PC-3 (cell line): ENCODE measurements around the gene ZNF66. TPM values are rescaled to one million over a fixed set of nuclear protein-coding genes. Genes with fewer than 3 reads are reported as not detected.

Source experiments
- ATAC-seq: fragments of 200-7000 bp; cut with Tn5 transposase; 2 replicates; pipeline ENCODE4 v1.9.1; 2020; ENCODE audit warnings: mild to moderate bottlenecking, moderate library complexity
- BruUV-seq: library from RNA; stranded (reverse); fragments of 400-500 nt; replicated peaks from 2 replicates; lab custom pipeline; 2021; lab: Mats Ljungman, UMichigan
- CTCF ChIA-PET: fragments of 300-600 bp; sonication (Branson Sonifier 250); formaldehyde crosslinking; loops from one replicate; lab custom pipeline; 2022; ENCODE audit warnings: antibody characterized with exemption; lab: Charles Lee
- POLR2A ChIA-PET: fragments of 300-600 bp; sonication (Branson Sonifier 250); formaldehyde crosslinking; loops from one replicate; lab custom pipeline; 2022; ENCODE audit warnings: antibody characterized with exemption; ENCODE audit not compliant: unreplicated experiment; lab: Charles Lee
- DNase-seq: peaks from one replicate; pipeline ENCODE4 v3.0.0-alpha.2; 2015
- H2AFZ ChIP-seq: fragments of 300-600 bp; sonication (generic); 2 replicates; pipeline ENCODE4 v1.6.0; 2016; ENCODE audit warnings: antibody characterized with exemption, low read length
- H3F3A ChIP-seq: fragments of 300-600 bp; sonication (generic); one replicate; pipeline ENCODE4 v1.6.0; 2017; ENCODE audit warnings: antibody characterized with exemption, low read length, control low read depth, mild to moderate bottlenecking; ENCODE audit not compliant: unreplicated experiment
- H3K27ac ChIP-seq: fragments of 300-600 bp; sonication (generic); 2 replicates; pipeline ENCODE4 v1.5.1; 2016; ENCODE audit warnings: mild to moderate bottlenecking, low read length
- H3K27me3 ChIP-seq: fragments of 300-600 bp; sonication (generic); 2 replicates; pipeline ENCODE4 v1.6.1; 2016; ENCODE audit warnings: low read length, mixed read lengths
- H3K36me3 ChIP-seq: fragments of 300-600 bp; sonication (generic); 2 replicates; pipeline ENCODE4 v1.6.1; 2016; ENCODE audit warnings: low read depth, mixed run types, low read length, mixed read lengths
- H3K4me1 ChIP-seq: fragments of 300-600 bp; sonication (generic); 2 replicates; pipeline ENCODE4 v1.5.1; 2016; ENCODE audit warnings: low read length; ENCODE audit not compliant: insufficient read depth
- H3K4me2 ChIP-seq: fragments of 300-600 bp; sonication (generic); 2 replicates; pipeline ENCODE4 v1.6.0; 2016; ENCODE audit warnings: low read length
- H3K4me3 ChIP-seq: fragments of 300-600 bp; sonication (generic); 2 replicates; pipeline ENCODE4 v1.5.1; 2016; ENCODE audit warnings: mild to moderate bottlenecking, low read length, mixed read lengths
- H3K79me2 ChIP-seq: fragments of 300-600 bp; sonication (generic); 2 replicates; pipeline ENCODE4 v1.6.1; 2017; ENCODE audit warnings: low read length, mixed read lengths
- H3K9ac ChIP-seq: fragments of 300-600 bp; sonication (generic); 2 replicates; pipeline ENCODE4 v1.6.0; 2016; ENCODE audit warnings: mild to moderate bottlenecking, low read length
- H3K9me2 ChIP-seq: fragments of 300-600 bp; sonication (generic); replicated peaks from 2 replicates; pipeline ENCODE4 v1.6.1; 2016; ENCODE audit warnings: mixed run types, low read length, mixed read lengths
- H3K9me3 ChIP-seq: fragments of 300-600 bp; sonication (generic); 2 replicates; pipeline ENCODE4 v1.6.1; 2016; ENCODE audit warnings: low read length, mixed read lengths
- H4K20me1 ChIP-seq: fragments of 300-600 bp; sonication (generic); 2 replicates; pipeline ENCODE4 v1.6.1; 2016; ENCODE audit warnings: low read length, mixed read lengths
- EZH2 ChIP-seq: fragments of 300-600 bp; sonication (generic); IDR thresholded peaks from one replicate; pipeline ENCODE4 v1.6.1; 2017; ENCODE audit warnings: antibody characterized with exemption, mild to moderate bottlenecking, low read length; ENCODE audit not compliant: unreplicated experiment
- EZH2phosphoT487 ChIP-seq: fragments of 300-600 bp; sonication (generic); IDR thresholded peaks from 2 replicates; pipeline ENCODE4 v1.6.1; 2018; ENCODE audit warnings: mild to moderate bottlenecking, antibody characterized with exemption, low read length, borderline replicate concordance
- intact Hi-C: fragments of 100-400 bp; cut with micrococcal nuclease; formaldehyde crosslinking; loops from 2 replicates; pipeline ENCODE4 v1.9.0; 2023
- total RNA-seq: library from RNA; depleted of rRNA; stranded (reverse); fragments of >200 nt; gene quantifications from 2 replicates; pipeline ENCODE4 v1.2.3, GENCODE V29; 2014; rRNA removed
- TF ChIP-seq, protein P1 (sequence below): fragments of 300-600 bp; sonication (generic); conservative IDR thresholded peaks from 2 replicates; pipeline ENCODE4 v1.5.1; 2017; ENCODE audit warnings: antibody characterized with exemption, low read depth, mild to moderate bottlenecking, low read length

Gene ZNF66
- total RNA-seq, 1 experiment from 2014 or later: 0.44 TPM

- POLR2A ChIA-PET: no interaction called here
- H3K4me3 ChIP-seq: no peak overlapping the region
- peak; percentile 82 for DNase-seq
Observed at GRCh38 chr19:20840371-20840770, 64.3 kb downstream of the ZNF66 start.

More at GRCh38 chr19:20840371-20840770, 64.3 kb downstream of the ZNF66 start:
- no peak for TF ChIP-seq EZH2phosphoT487
- TF ChIP-seq, protein P1, sequence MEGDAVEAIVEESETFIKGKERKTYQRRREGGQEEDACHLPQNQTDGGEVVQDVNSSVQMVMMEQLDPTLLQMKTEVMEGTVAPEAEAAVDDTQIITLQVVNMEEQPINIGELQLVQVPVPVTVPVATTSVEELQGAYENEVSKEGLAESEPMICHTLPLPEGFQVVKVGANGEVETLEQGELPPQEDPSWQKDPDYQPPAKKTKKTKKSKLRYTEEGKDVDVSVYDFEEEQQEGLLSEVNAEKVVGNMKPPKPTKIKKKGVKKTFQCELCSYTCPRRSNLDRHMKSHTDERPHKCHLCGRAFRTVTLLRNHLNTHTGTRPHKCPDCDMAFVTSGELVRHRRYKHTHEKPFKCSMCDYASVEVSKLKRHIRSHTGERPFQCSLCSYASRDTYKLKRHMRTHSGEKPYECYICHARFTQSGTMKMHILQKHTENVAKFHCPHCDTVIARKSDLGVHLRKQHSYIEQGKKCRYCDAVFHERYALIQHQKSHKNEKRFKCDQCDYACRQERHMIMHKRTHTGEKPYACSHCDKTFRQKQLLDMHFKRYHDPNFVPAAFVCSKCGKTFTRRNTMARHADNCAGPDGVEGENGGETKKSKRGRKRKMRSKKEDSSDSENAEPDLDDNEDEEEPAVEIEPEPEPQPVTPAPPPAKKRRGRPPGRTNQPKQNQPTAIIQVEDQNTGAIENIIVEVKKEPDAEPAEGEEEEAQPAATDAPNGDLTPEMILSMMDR: no peak
- no peak for TF ChIP-seq EZH2
- CTCF ChIA-PET: no interaction called here
- 0 out of 2 replicates have a peak, but pooled peaks cover 12% of the 10 kb centered on the region for H3K9me3 ChIP-seq
- H3F3A ChIP-seq: no peaks in the 10 kb centered on the region
- peak; percentile 85 for ATAC-seq
- H3K36me3 ChIP-seq: no peaks in the 10 kb centered on the region; the same call in 1 of the 2 replicates
- no peak overlapping the region for H3K4me2 ChIP-seq
- BruUV-seq: no TSS peak
- peak overlapping the region; percentile 59 for H3K27ac ChIP-seq
- H3K9ac ChIP-seq: no peak overlapping the region
- H3K4me1 ChIP-seq: 0 out of 2 replicates have a peak, but pooled peaks cover 4% of the 10 kb centered on the region
- H2AFZ ChIP-seq: no peak overlapping the region
- intact Hi-C loops: no loop called here
- H3K9me2 ChIP-seq: no peaks in the 10 kb centered on the region
- no peaks in the 10 kb centered on the region for H3K79me2 ChIP-seq
- H4K20me1 ChIP-seq: no peaks in the 10 kb centered on the region
- no peaks in the 10 kb centered on the region for H3K27me3 ChIP-seq

Other genes starting within 250 kb of the ZNF66 start
- 0.11 TPM in 1 of 2 replicates, not detected in the other for gene ZNF737, start 210.5 kb upstream of the ZNF66 start, total RNA-seq
- gene ZNF626, start 114.7 kb upstream of the ZNF66 start, total RNA-seq: not detected in 2 replicates
- 8.2 and 12.6 TPM in 2 replicates for gene ZNF85, start 146.9 kb downstream of the ZNF66 start, total RNA-seq
- gene ZNF430, start 244.4 kb downstream of the ZNF66 start, total RNA-seq: 9.7 and 9.8 TPM in 2 replicates